Endothelial cell of umbilical vein (primary cell): ENCODE measurements around the gene SRRM4. TPM values are rescaled to one million over a fixed set of nuclear protein-coding genes. Genes with fewer than 3 reads are reported as not detected.

Source experiments
- BruUV-seq: library from RNA; stranded (reverse); fragments of 400-500 nt; replicated peaks from 2 replicates; lab custom pipeline; 2021; lab: Mats Ljungman, UMichigan
- CTCF ChIA-PET: fragments of 300-600, 350-600 bp; sonication (Branson Sonifier 250); formaldehyde crosslinking; loops from one replicate; lab custom pipeline; 2021; ENCODE audit warnings: antibody characterized with exemption, inconsistent platforms; lab: Charles Lee
- POLR2A ChIA-PET: fragments of 300-600, 350-600 bp; sonication (Branson Sonifier 250); formaldehyde crosslinking; loops from one replicate; lab custom pipeline; 2021; ENCODE audit warnings: antibody characterized with exemption, inconsistent platforms; lab: Charles Lee
- DNase-seq: peaks from one replicate; pipeline ENCODE4 v3.0.0-alpha.2; 2011; ENCODE audit warnings: low read depth, low spot score
- FAIRE-seq: peaks from 2 replicates; lab custom pipeline; 2011; peaks lifted over from hg19 to GRCh38; lab: Jason Lieb, UNC
- H2AFZ ChIP-seq: 2 replicates; pipeline ENCODE4 v1.6.0; 2012; ENCODE audit warnings: low read depth, low read length, control low read depth, inconsistent platforms
- H3K27ac ChIP-seq: 2 replicates; pipeline ENCODE4 v1.5.1; 2011; ENCODE audit warnings: low read depth, mild to moderate bottlenecking, control low read depth, low read length, moderate library complexity; ENCODE audit not compliant: insufficient read depth
- H3K27me3 ChIP-seq, 2 experiments: 2 replicates each; pipeline versions ENCODE4 v1.6.0 to v1.6.1; 2011; ENCODE audit warnings: low read length in 2 of 2, mixed read lengths in 1 of 2; ENCODE audit not compliant: control insufficient read depth in 2 of 2, insufficient read depth in 2 of 2
- H3K36me3 ChIP-seq, 2 experiments: 2 replicates in 1 of 2; 3 replicates in 1 of 2; pipeline ENCODE4 v1.5.1; 2011; ENCODE audit warnings: low read length in 2 of 2, mild to moderate bottlenecking in 1 of 2, moderate library complexity in 1 of 2; ENCODE audit not compliant: control insufficient read depth in 2 of 2, insufficient read depth in 2 of 2; ENCODE audit errors: extremely low read depth in 1 of 2
- H3K4me1 ChIP-seq: 3 replicates; pipeline ENCODE4 v1.5.1; 2011; ENCODE audit warnings: mild to moderate bottlenecking, low read length; ENCODE audit not compliant: control insufficient read depth, insufficient read depth; ENCODE audit errors: extremely low read depth
- H3K4me2 ChIP-seq: 2 replicates; pipeline ENCODE4 v1.6.1; 2011; ENCODE audit warnings: low read length, control low read depth, mixed read lengths; ENCODE audit not compliant: insufficient read depth
- H3K4me3 ChIP-seq, 3 experiments: fragments of 200-600 bp in 1 of 3; sonication (generic), shearing (Covaris generic) in 1 of 3; replicated peaks in 1 of 3; 2 replicates each; pipeline ENCODE4 v1.5.1; 2011 to 2016; ENCODE audit warnings: control low read depth in 3 of 3, low read length in 3 of 3, mild to moderate bottlenecking in 2 of 3, inconsistent platforms in 1 of 3, low read depth in 1 of 3, moderate library complexity in 1 of 3; ENCODE audit not compliant: insufficient read depth in 1 of 3
- H3K79me2 ChIP-seq: 2 replicates; pipeline ENCODE4 v1.6.0; 2012; ENCODE audit warnings: low read length, inconsistent platforms; ENCODE audit not compliant: control insufficient read depth, insufficient read depth
- H3K9ac ChIP-seq: replicated peaks from 2 replicates; pipeline ENCODE3; 2011; ENCODE audit warnings: low read length, control low read depth; ENCODE audit not compliant: insufficient read depth; ENCODE audit errors: extremely low read depth
- H3K9me1 ChIP-seq: replicated peaks from 3 replicates; pipeline ENCODE4 v1.6.0; 2011; ENCODE audit warnings: mild to moderate bottlenecking, low read length; ENCODE audit not compliant: control insufficient read depth, insufficient read depth; ENCODE audit errors: extremely low read depth
- H3K9me3 ChIP-seq: replicated peaks from 2 replicates; pipeline ENCODE4 v1.5.1; 2012; ENCODE audit warnings: low read length, inconsistent platforms; ENCODE audit not compliant: control insufficient read depth, insufficient read depth
- H4K20me1 ChIP-seq: replicated peaks from 2 replicates; pipeline ENCODE3; 2011; ENCODE audit warnings: mild to moderate bottlenecking, low read length; ENCODE audit not compliant: control insufficient read depth, insufficient read depth; ENCODE audit errors: extremely low read depth
- GATA2 ChIP-seq: IDR thresholded peaks from 2 replicates; pipeline ENCODE4 v1.7.0; 2011; ENCODE audit warnings: low read depth, mild to moderate bottlenecking, moderate library complexity, mixed read lengths, low read length; ENCODE audit not compliant: insufficient read length, insufficient read depth
- JUN ChIP-seq: IDR thresholded peaks from 2 replicates; pipeline ENCODE4 v1.6.1; 2011; ENCODE audit warnings: borderline replicate concordance, low read depth; ENCODE audit not compliant: insufficient read length, insufficient read depth
- MYC ChIP-seq: IDR thresholded peaks from one replicate; pipeline ENCODE4 v1.6.1; 2011; ENCODE audit warnings: mild to moderate bottlenecking, low read depth, low read length
- POLR2A ChIP-seq: IDR thresholded peaks from 2 replicates; pipeline ENCODE4 v1.6.1; 2012; ENCODE audit warnings: low read depth, mild to moderate bottlenecking, control low read depth, low read length
- POLR2AphosphoS5 ChIP-seq: IDR thresholded peaks from 2 replicates; pipeline ENCODE4 v1.6.1; 2012; ENCODE audit warnings: low read depth, mild to moderate bottlenecking, control low read depth, low read length, moderate library complexity; ENCODE audit not compliant: insufficient read depth
- dilution Hi-C: fragments of 300-500 bp; cut with MboI; formaldehyde crosslinking; loops from one replicate; pipeline ENCODE4 v1.15.0; 2019; ENCODE audit warnings: low sequenced_read_pairs; ENCODE audit not compliant: extremely low pct_ligation_motif_present
- intact Hi-C: fragments of 100-400 bp; cut with micrococcal nuclease; formaldehyde crosslinking; loops from one replicate; pipeline ENCODE4 v1.10.0; 2022
- polyA plus RNA-seq, 4 experiments: library from polyadenylated mRNA; depleted of rRNA in 3 of 4; stranded (reverse) in 3 of 4; unstranded in 1 of 4; fragments of >200 nt; gene quantifications; 2 replicates each; pipeline versions ENCODE4 v1.2.1 to v1.2.3, GENCODE V29; 2011 to 2012; ENCODE audit warnings: missing spikeins in 1 of 4
- total RNA-seq: library from RNA; stranded (reverse); gene quantifications from 2 replicates; pipeline ENCODE4 v1.2.3, GENCODE V29; 2021
- TF ChIP-seq, protein P1 (sequence below), 2 donors: IDR thresholded peaks; 1 replicate in 1 of 2; 2 replicates in 1 of 2; pipeline ENCODE4 v1.5.1; 2011; ENCODE audit warnings: low read length in 2 of 2, mild to moderate bottlenecking in 2 of 2, moderate library complexity in 2 of 2, control low read depth in 1 of 2, inconsistent platforms in 1 of 2, low read depth in 1 of 2; ENCODE audit not compliant: insufficient read depth in 1 of 2; ENCODE audit errors: extremely low read depth in 1 of 2
- TF ChIP-seq, protein P2 (sequence below): IDR thresholded peaks from 2 replicates; pipeline ENCODE4 v1.6.1; 2011; ENCODE audit not compliant: insufficient read depth, insufficient read length

SRRM4 gene
- total and polyA plus RNA-seq, 2 donors (not counting 3 experiments of a cell fraction or from before 2014, with no cell fraction given), result not detected

DNA sequence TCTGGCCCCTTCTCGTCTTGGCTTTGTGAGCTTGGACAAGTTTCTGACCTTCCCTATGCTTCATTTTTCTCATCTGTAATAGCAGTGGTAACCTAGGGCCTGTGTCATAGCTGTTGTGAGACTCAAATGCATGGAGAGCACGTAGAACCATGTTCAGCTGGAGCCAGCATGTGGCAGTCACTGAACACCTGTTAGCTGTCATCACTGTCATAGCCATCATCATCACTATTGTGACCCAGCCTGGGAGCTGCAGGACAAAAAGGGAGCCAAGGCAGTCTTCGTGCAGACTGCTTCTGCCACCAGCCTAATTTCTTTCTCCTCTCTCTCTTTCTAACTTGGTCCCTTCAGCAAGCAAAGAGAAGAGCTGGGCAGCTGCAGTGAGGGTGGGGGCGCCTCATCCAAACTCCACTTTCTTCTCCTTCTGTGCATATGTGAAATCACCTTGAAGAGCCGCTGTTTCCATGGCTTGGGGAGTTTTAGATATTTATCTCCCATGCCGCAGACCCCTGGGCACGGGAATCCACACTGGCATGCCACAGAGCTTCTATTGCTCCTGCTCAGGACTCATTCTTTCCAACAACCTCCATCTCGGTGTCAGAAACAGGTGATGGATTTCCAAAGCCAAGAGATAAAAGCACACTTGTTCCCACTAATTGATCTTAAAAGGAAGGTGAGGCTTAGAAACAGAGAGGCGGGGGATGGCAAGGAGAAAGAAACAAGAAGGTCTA lies 87.0 kb downstream of the SRRM4 start:
- ChIA-PET POLR2A (no interaction called here), CTCF (no interaction called here)
- dilution Hi-C loops, result no loop called here

DNA sequence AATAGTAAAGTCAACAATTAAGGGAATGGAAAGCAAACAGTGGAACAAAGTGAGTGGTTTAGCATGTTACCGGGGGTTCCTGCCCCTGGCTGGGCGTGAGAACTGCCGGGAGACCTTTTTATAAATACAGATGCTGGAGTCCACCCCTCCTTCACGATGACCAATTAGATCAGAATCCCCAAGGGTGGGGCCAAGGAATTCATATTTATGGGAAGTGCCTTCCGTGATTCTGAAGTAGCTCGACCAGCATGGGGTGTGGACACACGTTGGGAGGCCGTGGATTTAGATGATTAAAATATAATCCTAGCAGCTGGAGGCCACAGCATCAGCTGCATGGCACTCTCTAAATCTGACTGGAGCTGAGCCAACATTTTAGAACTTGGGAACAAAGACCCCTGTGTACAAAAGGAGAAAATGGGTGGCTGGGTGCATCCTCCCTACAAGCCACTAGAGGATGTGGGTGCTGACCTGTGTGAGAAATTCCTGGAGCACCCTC lies 87.9 kb downstream of the SRRM4 start:
- Histone ChIP-seq H3K4me1 (no peaks in the 10 kb centered on the region), H3K4me3 (no peak overlapping the region), H3K4me2 (no peak overlapping the region), H3K27ac (no peak overlapping the region), H3K36me3 (no peaks in the 10 kb centered on the region), H3K79me2 (no peaks in the 10 kb centered on the region), H3K9me3 (peaks cover 5% of the 10 kb centered on the region), H3K27me3 (no peaks in the 10 kb centered on the region), H2AFZ (no peak overlapping the region), H4K20me1 (no peaks in the 10 kb centered on the region), H3K9ac (no peak overlapping the region), H3K9me1 (no peaks in the 10 kb centered on the region)
- no TSS peak for BruUV-seq
- no peak for DNase-seq
- FAIRE-seq, result no peak
- POLR2A ChIA-PET, result no interaction called here
- intact Hi-C loops, result no loop called here
- dilution Hi-C loops, result no loop called here
- CTCF ChIA-PET, result no interaction called here
- TF ChIP-seq, protein P1, sequence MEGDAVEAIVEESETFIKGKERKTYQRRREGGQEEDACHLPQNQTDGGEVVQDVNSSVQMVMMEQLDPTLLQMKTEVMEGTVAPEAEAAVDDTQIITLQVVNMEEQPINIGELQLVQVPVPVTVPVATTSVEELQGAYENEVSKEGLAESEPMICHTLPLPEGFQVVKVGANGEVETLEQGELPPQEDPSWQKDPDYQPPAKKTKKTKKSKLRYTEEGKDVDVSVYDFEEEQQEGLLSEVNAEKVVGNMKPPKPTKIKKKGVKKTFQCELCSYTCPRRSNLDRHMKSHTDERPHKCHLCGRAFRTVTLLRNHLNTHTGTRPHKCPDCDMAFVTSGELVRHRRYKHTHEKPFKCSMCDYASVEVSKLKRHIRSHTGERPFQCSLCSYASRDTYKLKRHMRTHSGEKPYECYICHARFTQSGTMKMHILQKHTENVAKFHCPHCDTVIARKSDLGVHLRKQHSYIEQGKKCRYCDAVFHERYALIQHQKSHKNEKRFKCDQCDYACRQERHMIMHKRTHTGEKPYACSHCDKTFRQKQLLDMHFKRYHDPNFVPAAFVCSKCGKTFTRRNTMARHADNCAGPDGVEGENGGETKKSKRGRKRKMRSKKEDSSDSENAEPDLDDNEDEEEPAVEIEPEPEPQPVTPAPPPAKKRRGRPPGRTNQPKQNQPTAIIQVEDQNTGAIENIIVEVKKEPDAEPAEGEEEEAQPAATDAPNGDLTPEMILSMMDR (IDR thresholded peaks at IDR 0.05; ENCODE audit: extremely low read depth in 1 of 2, insufficient read depth in 1 of 2, low read depth in 1 of 2, low read length in 2 of 2), result no peak
- TF ChIP-seq, protein P2, sequence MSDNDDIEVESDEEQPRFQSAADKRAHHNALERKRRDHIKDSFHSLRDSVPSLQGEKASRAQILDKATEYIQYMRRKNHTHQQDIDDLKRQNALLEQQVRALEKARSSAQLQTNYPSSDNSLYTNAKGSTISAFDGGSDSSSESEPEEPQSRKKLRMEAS, result no peak
- TF ChIP-seq POLR2AphosphoS5, result no peak
- no peak for TF ChIP-seq MYC
- TF ChIP-seq GATA2, result no peak

More for the DNA sequence above, 87.0 kb downstream of the SRRM4 start:
- H3K9me1 ChIP-seq, result no peaks in the 10 kb centered on the region
- no peaks in the 10 kb centered on the region for H3K4me1 ChIP-seq
- H3K79me2 ChIP-seq, result no peaks in the 10 kb centered on the region
- no peaks in the 10 kb centered on the region for H4K20me1 ChIP-seq
- H3K9ac ChIP-seq, result no peak overlapping the region
- intact Hi-C loops, result no loop called here
- peaks cover 5% of the 10 kb centered on the region for H3K9me3 ChIP-seq
- H2AFZ ChIP-seq, result no peak overlapping the region
- no peaks in the 10 kb centered on the region for H3K36me3 ChIP-seq
- TF ChIP-seq, protein P2, result no peak
- TF ChIP-seq JUN (no peak), POLR2A (no peak), POLR2AphosphoS5 (no peak), GATA2 (no peak)
- no peak overlapping the region for H3K4me2 ChIP-seq
- FAIRE-seq, result no peak
- no peak overlapping the region for H3K27ac ChIP-seq
- no peak for DNase-seq
- H3K27me3 ChIP-seq, result no peaks in the 10 kb centered on the region
- H3K4me3 ChIP-seq, result no peak overlapping the region
- no TSS peak for BruUV-seq
